Thoracic aorta (tissue), 2 donors: Measurements from ENCODE around the gene KISS1R. TPM values are rescaled to one million over a fixed set of nuclear protein-coding genes. Genes with fewer than 3 reads are reported as not detected.

Experiments
- ATAC-seq: fragments of 150-250 bp; one replicate; pipeline ENCODE4 v1.8.0; 2017; ENCODE audit warnings: low read depth; ENCODE audit not compliant: insufficient number of reproducible peaks, low FRiP score
- DNase-seq: peaks from one replicate; pipeline ENCODE4 v3.0.0-alpha.2; 2020; ENCODE audit warnings: low spot score
- H3K27ac ChIP-seq, 2 donors: fragments of 200-600 bp; sonication (generic); 1 replicate in 1 of 2; 2 replicates in 1 of 2; pipeline ENCODE4 v1.5.1; 2016; ENCODE audit warnings: mild to moderate bottlenecking in 2 of 2, moderate library complexity in 2 of 2
- H3K27me3 ChIP-seq: fragments of 200-600 bp; sonication (generic); replicated peaks from 2 replicates; pipeline ENCODE4 v1.6.0; 2016; ENCODE audit warnings: mild to moderate bottlenecking; ENCODE audit not compliant: insufficient read depth
- H3K36me3 ChIP-seq: fragments of 200-600 bp; sonication (generic); one replicate; pipeline ENCODE4 v1.5.1; 2016
- H3K4me1 ChIP-seq, 2 donors: fragments of 200-600 bp; sonication (generic); 1 replicate in 1 of 2; 2 replicates in 1 of 2; pipeline versions ENCODE4 v1.5.1 to v1.6.0; 2016; ENCODE audit warnings: low read depth in 2 of 2, mild to moderate bottlenecking in 1 of 2; ENCODE audit not compliant: control insufficient read depth in 1 of 2
- H3K4me3 ChIP-seq: fragments of 200-600 bp; sonication (generic); 2 replicates; pipeline ENCODE4 v1.5.1; 2016; ENCODE audit warnings: mild to moderate bottlenecking
- H3K9me3 ChIP-seq: fragments of 200-600 bp; sonication (generic); 2 replicates; pipeline ENCODE4 v1.5.1; 2016
- CTCF ChIP-seq: fragments of 200-600 bp; sonication (generic); IDR thresholded peaks from one replicate; pipeline ENCODE4 v1.5.1; 2019; ENCODE audit warnings: antibody characterized with exemption
- total RNA-seq, 2 donors: library from RNA; depleted of rRNA; stranded (reverse); fragments of >200 nt; gene quantifications; one replicate each; pipeline versions ENCODE4 v1.1.0 to v1.2.3, GENCODE V29; 2016

KISS1R gene
- total RNA-seq, 2 donors from 2014 or later = not detected

- ATAC-seq (no peak), DNase-seq (no peak)
- Histone ChIP-seq H3K9me3 (no peaks in the 10 kb centered on the region), H3K36me3 (no peaks in the 10 kb centered on the region), H3K4me3 (no peak overlapping the region), H3K27ac (no peak overlapping the region), H3K27me3 (no peaks in the 10 kb centered on the region), H3K4me1 (peaks cover 0 to 6% of the 10 kb centered on the region in 2 donors)
- TF ChIP-seq CTCF = no peak
Measured at GRCh38 chr19:952680-953444, 35.7 kb downstream of the KISS1R start.

- Histone ChIP-seq H3K36me3 (no peaks in the 10 kb centered on the region), H3K27ac (no peak overlapping the region), H3K4me3 (no peak overlapping the region), H3K4me1 (peaks cover 0 to 6% of the 10 kb centered on the region in 2 donors), H3K27me3 (no peaks in the 10 kb centered on the region), H3K9me3 (no peaks in the 10 kb centered on the region)
- ATAC-seq (no peak), DNase-seq (no peak)
- TF ChIP-seq CTCF = no peak
Measured at GRCh38 chr19:953445-954271, 36.5 kb downstream of the KISS1R start.

GRCh38 chr19:954272-954671, 37.1 kb downstream of the KISS1R start:
- no peak for DNase-seq
- Histone ChIP-seq H3K27me3 (no peaks in the 10 kb centered on the region), H3K36me3 (no peaks in the 10 kb centered on the region), H3K9me3 (no peaks in the 10 kb centered on the region), H3K4me1 (peaks cover 0 to 6% of the 10 kb centered on the region in 2 donors), H3K4me3 (no peak overlapping the region), H3K27ac (no peak overlapping the region)
- ATAC-seq = no peak
- TF ChIP-seq CTCF = no peak

- no peak for TF ChIP-seq CTCF
- Histone ChIP-seq H3K27me3 (no peaks in the 10 kb centered on the region), H3K4me3 (no peak overlapping the region), H3K4me1 (peaks cover 0 to 6% of the 10 kb centered on the region in 2 donors), H3K27ac (no peak overlapping the region), H3K36me3 (no peaks in the 10 kb centered on the region), H3K9me3 (no peaks in the 10 kb centered on the region)
- ATAC-seq (no peak), DNase-seq (no peak)
Measured at GRCh38 chr19:954672-955494, 37.8 kb downstream of the KISS1R start.
